A549 (cell line): ENCODE data around the gene FBXO31. TPM values are rescaled to one million over a fixed set of nuclear protein-coding genes. Genes with fewer than 3 reads are reported as not detected.

Experiments used
- ATAC-seq, 2 experiments: fragments of 200-7000 bp in 1 of 2; fragments of >200 bp in 1 of 2; cut with Nextera tagmentation in 1 of 2; cut with Tn5 transposase in 1 of 2; 3 replicates each; pipeline versions ENCODE4 v1.8.0 to v1.9.1; 2018 to 2020; ENCODE audit warnings: mild to moderate bottlenecking in 1 of 2, moderate library complexity in 1 of 2
- CTCF ChIA-PET: fragments of 300-600 bp; sonication (Branson Sonifier 250); formaldehyde crosslinking; extraction: SDS; loops from one replicate; lab custom pipeline; 2021; ENCODE audit warnings: antibody characterized with exemption, inconsistent platforms; lab: Yijun Ruan, JAX
- POLR2A ChIA-PET: fragments of 350-600 bp; formaldehyde crosslinking; extraction: SDS; loops from one replicate; lab custom pipeline; 2021; ENCODE audit warnings: antibody characterized with exemption, inconsistent platforms; lab: Yijun Ruan, JAX
- DNase-seq, 2 experiments: peaks; one replicate each; pipeline versions ENCODE4 v3.0.0 to v3.0.0-alpha.2; 2011 to 2016; ENCODE audit warnings: low read depth in 1 of 2, low spot score in 1 of 2
- FAIRE-seq: peaks from 2 replicates; lab custom pipeline; 2011; peaks lifted over from hg19 to GRCh38; lab: Jason Lieb, UNC
- H3K27ac ChIP-seq, 2 experiments: fragments of >200 bp; sonication (Bioruptor Twin); formaldehyde crosslinking; 3 replicates each; pipeline ENCODE4 v1.5.1; 2016 to 2017
- H3K4me1 ChIP-seq: fragments of >200 bp; sonication (Bioruptor Twin); formaldehyde crosslinking; 3 replicates; pipeline ENCODE4 v1.6.1; 2016
- H3K4me2 ChIP-seq: fragments of >200 bp; sonication (Bioruptor Twin); formaldehyde crosslinking; 3 replicates; pipeline ENCODE4 v1.6.1; 2016
- H3K4me3 ChIP-seq: fragments of >200 bp; sonication (Bioruptor Twin); formaldehyde crosslinking; 3 replicates; pipeline ENCODE4 v1.5.1; 2016
- H3K9me3 ChIP-seq: fragments of >200 bp; sonication (Bioruptor Twin); formaldehyde crosslinking; 3 replicates; pipeline ENCODE4 v1.6.1; 2016
- BHLHE40 ChIP-seq: IDR thresholded peaks from 2 replicates; pipeline ENCODE4 v1.6.1; 2012; ENCODE audit warnings: low read depth, low read length, inconsistent platforms
- CBX8 ChIP-seq: fragments of 200-600 bp; sonication (generic); IDR thresholded peaks from 2 replicates; pipeline ENCODE4 v1.6.1; 2016
- CEBPB ChIP-seq, 2 experiments: fragments of >200 bp in 1 of 2; sonication (Bioruptor Twin) in 1 of 2; formaldehyde crosslinking in 1 of 2; IDR thresholded peaks; 2 replicates each; pipeline ENCODE4 v1.6.1; 2012 to 2016
- CTCF ChIP-seq: fragments of >200 bp; sonication (Bioruptor Twin); formaldehyde crosslinking; IDR thresholded peaks from 3 replicates; pipeline ENCODE4 v1.5.1; 2016
- EHMT2 ChIP-seq: fragments of 200-600 bp; sonication (generic); IDR thresholded peaks from 2 replicates; pipeline ENCODE4 v1.6.1; 2016; ENCODE audit warnings: antibody characterized with exemption, low read depth, mild to moderate bottlenecking, moderate library complexity
- ELK1 ChIP-seq: fragments of 150-350 bp; IDR thresholded peaks from 2 replicates; pipeline ENCODE4 v1.6.1; 2014; ENCODE audit warnings: low read depth, mild to moderate bottlenecking, low read length
- EP300 ChIP-seq, 2 experiments: fragments of >200 bp; sonication (Bioruptor Twin); formaldehyde crosslinking; IDR thresholded peaks; 2 replicates in 1 of 2; 3 replicates in 1 of 2; pipeline ENCODE4 v1.6.1; 2016 to 2017
- ESRRA ChIP-seq: fragments of 150-350 bp; IDR thresholded peaks from 2 replicates; pipeline ENCODE4 v1.6.1; 2014; ENCODE audit warnings: mild to moderate bottlenecking, low read length, borderline replicate concordance
- FOSB ChIP-seq: fragments of 250-450 bp; sonication (Bioruptor Pico); IDR thresholded peaks from 2 replicates; pipeline ENCODE4 v1.5.0; 2020; ENCODE audit warnings: mild to moderate bottlenecking, moderate library complexity
- GATA3 ChIP-seq: IDR thresholded peaks from 2 replicates; pipeline ENCODE4 v1.6.1; 2012; ENCODE audit warnings: borderline replicate concordance
- KDM5A ChIP-seq: fragments of 200-600 bp; sonication (generic); IDR thresholded peaks from 2 replicates; pipeline ENCODE4 v1.6.1; 2016; ENCODE audit warnings: antibody characterized with exemption, mild to moderate bottlenecking
- MAFK ChIP-seq: fragments of 450-650 bp; IDR thresholded peaks from 2 replicates; pipeline ENCODE4 v1.6.1; 2014; ENCODE audit not compliant: partially characterized antibody
- MAX ChIP-seq: IDR thresholded peaks from 2 replicates; pipeline ENCODE4 v1.6.1; 2012
- MAZ ChIP-seq: fragments of 150-350 bp; IDR thresholded peaks from 2 replicates; pipeline ENCODE4 v1.6.1; 2014; ENCODE audit warnings: antibody characterized with exemption, low read depth, low read length, borderline replicate concordance
- NPAS2 ChIP-seq: fragments of 250-450 bp; sonication (Bioruptor Pico); IDR thresholded peaks from 2 replicates; pipeline ENCODE4 v1.8.0; 2022; ENCODE audit warnings: mild to moderate bottlenecking, moderate library complexity, borderline replicate concordance
- RARB ChIP-seq: fragments of 250-450 bp; sonication (Bioruptor Pico); IDR thresholded peaks from 2 replicates; pipeline ENCODE4 v1.8.0; 2021; ENCODE audit warnings: mild to moderate bottlenecking, moderate library complexity
- RFX5 ChIP-seq: fragments of 450-650 bp; IDR thresholded peaks from 2 replicates; pipeline ENCODE4 v1.7.1; 2014; ENCODE audit warnings: antibody characterized with exemption, mild to moderate bottlenecking, moderate library complexity
- RNF2 ChIP-seq: fragments of 200-600 bp; sonication (generic); IDR thresholded peaks from 2 replicates; pipeline ENCODE4 v1.6.1; 2016; ENCODE audit warnings: low read depth, mild to moderate bottlenecking, antibody characterized with exemption, moderate library complexity, borderline replicate concordance
- TFCP2L1 ChIP-seq: fragments of 250-450 bp; sonication (Bioruptor Pico); IDR thresholded peaks from 2 replicates; pipeline ENCODE4 v1.5.0; 2021; ENCODE audit warnings: mild to moderate bottlenecking
- ZNF302 ChIP-seq: fragments of 250-450 bp; sonication (Bioruptor Pico); IDR thresholded peaks from 2 replicates; pipeline ENCODE4 v1.9.0; 2021; ENCODE audit warnings: inconsistent platforms, mild to moderate bottlenecking, moderate library complexity
- WGBS: methylation state at CpG from one replicate; pipeline ENCODE4 v1.1.6; 2017; ENCODE audit errors: missing lambda C conversion rate; 5-methylcytosine and 5-hydroxymethylcytosine counted together
- polyA plus RNA-seq, 4 experiments: library from polyadenylated mRNA; depleted of rRNA in 3 of 4; stranded (reverse); fragments of >200 nt; fragmentation: RNase III in 1 of 4; extraction: RNeasy Plus Mini Kit Qiagen cat#74134 plus additional on column Dnase treatment in 1 of 4; gene quantifications; 2 replicates in 3 of 4; 3 replicates in 1 of 4; pipeline ENCODE4 v1.2.3, GENCODE V29; 2011 to 2017

FBXO31 gene
- polyA plus RNA-seq, 2 of the 4 experiments (the other 2 are of a cell fraction), result 10.5 to 11.1 TPM

- POLR2A ChIA-PET, result no interaction called here
- CTCF ChIA-PET, result interaction anchor here (1.1 to 4.7 kb wide), 8 partner anchors 10 to 831 kb away, joined by 4 to 33 read pairs (median 7); partner anchors contain the start of gene FBXO31
- Histone ChIP-seq H3K9me3 (no peaks in the 10 kb centered on the region), H3K27ac (no peak overlapping the region), H3K4me2 (no peak overlapping the region), H3K4me3 (no peak overlapping the region), H3K4me1 (peaks cover 25% of the 10 kb centered on the region)
- DNase-seq (no peak), ATAC-seq (no peak), FAIRE-seq (no peak)
- WGBS, result 78% methylated on average over 7 of the region's 7 CpGs
- TF ChIP-seq GATA3 (no peak), MAFK (no peak), RFX5 (no peak), CEBPB (IDR thresholded peaks at IDR 0.05) (no peak), FOSB (CRISPR knock-in tag) (no peak), TFCP2L1 (no peak), BHLHE40 (no peak), MAX (no peak), CBX8 (no peak), RNF2 (no peak), KDM5A (no peak), NPAS2 (CRISPR knock-in tag) (no peak), ZNF302 (no peak)
Observed at GRCh38 chr16:87395181-87395842, 11.7 kb upstream of the FBXO31 start.

DNA sequence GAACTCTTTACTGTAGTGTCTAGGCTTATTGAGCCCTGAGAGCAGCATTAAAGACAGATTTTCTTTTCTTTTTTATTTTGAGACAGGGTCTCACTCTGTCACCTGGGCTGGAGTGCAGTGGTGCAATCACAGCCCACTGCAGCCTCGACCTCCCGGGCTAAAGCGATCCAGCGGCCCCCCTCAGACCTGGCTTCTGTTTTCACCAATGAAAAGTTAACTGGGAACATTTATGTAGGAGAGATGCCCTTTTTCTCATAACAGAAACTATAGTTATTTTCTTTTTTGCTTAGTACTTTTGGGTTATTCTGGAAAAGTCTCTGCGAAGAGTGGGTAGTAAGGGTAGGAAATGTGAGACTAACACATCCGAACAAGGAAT, 10.1 kb upstream of the FBXO31 start:
- POLR2A ChIA-PET, result interaction anchor here (2.7 kb wide), 1 partner anchor 10 kb away, joined by 20 read pairs; the partner anchor contains the start of gene FBXO31

More for the DNA sequence above, 10.1 kb upstream of the FBXO31 start:
- H3K4me2 ChIP-seq, result peak overlapping the region; percentile 94
- CTCF ChIA-PET, result interaction anchor here (0.6 to 4.7 kb wide), 10 partner anchors 10 to 243 kb away, joined by 3 to 33 read pairs (median 6); partner anchors contain the start of gene FBXO31
- no peaks in the 10 kb centered on the region for H3K9me3 ChIP-seq
- TF ChIP-seq EHMT2, result no peak
- no peak for TF ChIP-seq MAZ
- TF ChIP-seq ESRRA, result no peak
- TF ChIP-seq RNF2, result no peak
- TF ChIP-seq EP300 (IDR thresholded peaks at IDR 0.05), result no peak
- TF ChIP-seq RARB (CRISPR knock-in tag), result no peak
- no peak for TF ChIP-seq CTCF
- no peak for TF ChIP-seq CBX8
- no peak for TF ChIP-seq FOSB (CRISPR knock-in tag)
- no peak for TF ChIP-seq ELK1
- TF ChIP-seq, all 56 proteins: peak for 0
- DNase-seq, result no peak
- FAIRE-seq, result no peak
- peak overlapping the region in 1 of 2 experiments; percentile 86; a peak in 2 of 6 replicates for H3K27ac ChIP-seq
- H3K4me1 ChIP-seq, result peaks cover 40% of the 10 kb centered on the region
- H3K4me3 ChIP-seq, result peak overlapping the region; percentile 88
- WGBS, result 89% methylated on average over 6 of the region's 6 CpGs
- ATAC-seq, result no peak
